Cardiac muscle cell (in vitro differentiated cells and primary cell): ENCODE data around the gene SLC25A24. TPM values are rescaled to one million over a fixed set of nuclear protein-coding genes. Genes with fewer than 3 reads are reported as not detected.

Source experiments
- DNase-seq, 2 donors: peaks; one replicate each; pipeline versions ENCODE4 v3.0.0 to v3.0.0-alpha.2; 2010 to 2017; ENCODE audit warnings: low read depth in 1 of 2, low spot score in 1 of 2
- H3K27ac ChIP-seq: fragments of 200-600 bp; sonication (generic); 2 replicates; pipeline ENCODE4 v1.5.1; 2016
- H3K27me3 ChIP-seq: fragments of 200-600 bp; sonication (generic); 2 replicates; pipeline ENCODE4 v1.6.0; 2016; ENCODE audit warnings: control low read depth
- H3K36me3 ChIP-seq: fragments of 200-600 bp; sonication (generic); 2 replicates; pipeline ENCODE4 v1.5.1; 2016; ENCODE audit warnings: control low read depth
- H3K4me1 ChIP-seq: fragments of 200-600 bp; sonication (generic); 2 replicates; pipeline ENCODE4 v1.8.1; 2017; ENCODE audit warnings: low read depth, mild to moderate bottlenecking, mixed run types
- H3K4me3 ChIP-seq: fragments of 200-600 bp; sonication (generic); 2 replicates; pipeline ENCODE4 v1.5.1; 2016; ENCODE audit warnings: mild to moderate bottlenecking
- H3K9me3 ChIP-seq: fragments of 200-600 bp; sonication (generic); 2 replicates; pipeline ENCODE4 v1.5.1; 2017; ENCODE audit warnings: low read depth, mild to moderate bottlenecking, control low read depth
- polyA plus RNA-seq: library from polyadenylated mRNA; unstranded; fragments of >200 nt; fragmentation: Nextera tagmentation; extraction: Ambion mirVana; gene quantifications from 2 replicates; pipeline ENCODE4 v1.2.1, GENCODE V29; 2016
- total RNA-seq: library from RNA; depleted of rRNA; stranded (reverse); fragments of >200 nt; gene quantifications from 2 replicates; pipeline ENCODE4 v1.2.3, GENCODE V29; 2016
- TF ChIP-seq, protein P1 (sequence below): IDR thresholded peaks from 2 replicates; pipeline ENCODE4 v1.5.1; 2012; ENCODE audit warnings: low read depth, mild to moderate bottlenecking, low read length

The SLC25A24 gene
- total and polyA plus RNA-seq, 2 experiments from 2014 or later: 13.6 to 15.5 TPM

DNA sequence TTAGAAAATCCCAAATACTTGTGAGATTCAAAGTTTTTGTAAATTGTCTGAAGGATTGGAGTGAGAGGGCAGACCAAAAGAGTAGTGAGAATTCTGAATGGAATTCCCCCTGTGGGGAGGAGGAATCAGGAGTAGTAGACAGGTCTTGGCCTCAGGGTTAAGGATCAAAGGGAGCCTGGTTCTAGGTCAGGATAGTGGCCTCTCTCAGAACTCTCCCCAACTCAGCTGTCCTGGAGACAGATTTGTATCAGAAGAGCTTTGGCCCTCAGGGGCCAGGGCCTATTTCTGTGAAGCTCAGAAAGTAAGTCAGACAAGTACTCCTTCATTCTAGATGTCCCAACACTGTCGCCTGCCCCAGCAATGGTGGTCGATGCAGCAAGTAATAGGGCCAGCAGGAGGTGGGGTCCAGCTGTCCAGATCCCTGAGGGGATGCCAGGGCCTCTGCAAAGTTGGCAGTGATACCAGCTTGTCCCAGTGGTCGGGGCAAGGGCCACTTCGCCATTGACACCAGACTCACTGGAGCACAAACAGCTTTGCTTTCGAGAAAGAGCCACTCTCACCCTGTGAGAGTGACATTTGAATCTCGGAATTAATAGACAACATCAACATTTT is 115.2 kb downstream of the SLC25A24 start:
- TF ChIP-seq, protein P1, sequence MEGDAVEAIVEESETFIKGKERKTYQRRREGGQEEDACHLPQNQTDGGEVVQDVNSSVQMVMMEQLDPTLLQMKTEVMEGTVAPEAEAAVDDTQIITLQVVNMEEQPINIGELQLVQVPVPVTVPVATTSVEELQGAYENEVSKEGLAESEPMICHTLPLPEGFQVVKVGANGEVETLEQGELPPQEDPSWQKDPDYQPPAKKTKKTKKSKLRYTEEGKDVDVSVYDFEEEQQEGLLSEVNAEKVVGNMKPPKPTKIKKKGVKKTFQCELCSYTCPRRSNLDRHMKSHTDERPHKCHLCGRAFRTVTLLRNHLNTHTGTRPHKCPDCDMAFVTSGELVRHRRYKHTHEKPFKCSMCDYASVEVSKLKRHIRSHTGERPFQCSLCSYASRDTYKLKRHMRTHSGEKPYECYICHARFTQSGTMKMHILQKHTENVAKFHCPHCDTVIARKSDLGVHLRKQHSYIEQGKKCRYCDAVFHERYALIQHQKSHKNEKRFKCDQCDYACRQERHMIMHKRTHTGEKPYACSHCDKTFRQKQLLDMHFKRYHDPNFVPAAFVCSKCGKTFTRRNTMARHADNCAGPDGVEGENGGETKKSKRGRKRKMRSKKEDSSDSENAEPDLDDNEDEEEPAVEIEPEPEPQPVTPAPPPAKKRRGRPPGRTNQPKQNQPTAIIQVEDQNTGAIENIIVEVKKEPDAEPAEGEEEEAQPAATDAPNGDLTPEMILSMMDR: no peak
- Histone ChIP-seq H3K9me3 (no peaks in the 10 kb centered on the region), H3K36me3 (no peaks in the 10 kb centered on the region), H3K27me3 (no peaks in the 10 kb centered on the region), H3K4me1 (peaks cover 2% of the 10 kb centered on the region), H3K4me3 (no peak overlapping the region), H3K27ac (no peak overlapping the region)
- no peak for DNase-seq

Other genes with a start within 250 kb of the SLC25A24 start
- 0.86 and 1.2 TPM in 2 replicates for gene VAV3, start 235.2 kb downstream of the SLC25A24 start, total RNA-seq
- gene VAV3, start 235.2 kb downstream of the SLC25A24 start, polyA plus RNA-seq: 0.33 and 0.75 TPM in 2 replicates
- not detected in 2 replicates for gene NBPF4, start 43.7 kb upstream of the SLC25A24 start, total RNA-seq
- not detected in 2 replicates for gene NBPF4, start 43.7 kb upstream of the SLC25A24 start, polyA plus RNA-seq
- gene NBPF6, start 250.0 kb upstream of the SLC25A24 start, total RNA-seq: not detected in 2 replicates
- not detected in 2 replicates for gene NBPF6, start 250.0 kb upstream of the SLC25A24 start, polyA plus RNA-seq